Activated CD8-positive, alpha-beta memory T cell treated with anti-CD3 and anti-CD28 coated beads, Interleukin-2, amount 50 U/mL, for 24 hours (primary cell): ENCODE results near the gene TEN1.
"Not testable (repeated sequence)": the region's sequence is repeated elsewhere in the genome, so short reads cannot be mapped to it uniquely, and the experiment has no call there.

Experiments
- DNase-seq: peaks from one replicate; pipeline ENCODE4 v3.0.0-alpha.2; 2020; ENCODE audit errors: extremely low read depth

Gene TEN1

DNA sequence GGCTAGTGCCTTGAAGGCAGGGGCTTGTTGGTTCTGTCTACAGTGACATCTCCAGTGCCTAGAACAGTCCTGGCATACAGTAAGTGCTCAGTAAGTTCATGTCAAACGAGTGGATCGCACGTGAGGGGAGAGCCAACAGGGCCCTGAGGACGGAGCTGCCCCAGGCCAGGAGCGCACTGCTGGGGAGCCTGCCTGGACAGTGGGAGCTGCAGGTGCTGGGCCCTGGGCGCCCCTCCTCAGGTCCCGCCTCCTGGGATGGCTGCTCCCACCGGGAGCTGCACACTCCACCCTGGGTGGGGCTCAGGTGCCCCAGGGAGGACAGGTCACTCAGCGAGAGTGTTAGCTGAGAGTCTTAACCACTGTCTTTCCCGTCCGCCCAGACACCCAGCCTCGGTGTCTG, 46.3 kb downstream of the TEN1 start:
- no peak for DNase-seq

DNA sequence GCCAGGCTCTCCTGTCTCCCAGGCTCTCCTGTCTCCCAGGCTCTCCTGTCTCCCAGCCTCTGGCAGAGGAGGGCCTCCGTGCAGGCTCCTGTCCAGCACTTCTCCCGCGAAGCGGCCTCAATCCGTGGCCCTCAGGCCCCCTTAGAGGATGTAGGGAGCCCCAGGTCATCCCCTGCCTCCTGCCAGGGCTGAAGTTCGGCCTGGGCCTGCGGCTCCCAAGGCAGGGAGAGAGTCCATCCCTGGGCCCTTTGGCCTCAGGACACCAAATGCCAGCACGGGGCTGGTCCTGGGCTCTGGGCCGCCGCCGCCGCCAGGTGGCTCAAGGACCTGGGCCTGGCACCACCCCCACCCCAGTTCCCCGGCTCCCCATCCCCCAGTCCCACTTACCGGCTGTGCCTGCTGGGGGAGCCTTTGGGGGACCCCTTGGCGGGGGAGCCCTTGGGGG, 47.7 kb downstream of the TEN1 start:
- DNase-seq = no peak

DNA sequence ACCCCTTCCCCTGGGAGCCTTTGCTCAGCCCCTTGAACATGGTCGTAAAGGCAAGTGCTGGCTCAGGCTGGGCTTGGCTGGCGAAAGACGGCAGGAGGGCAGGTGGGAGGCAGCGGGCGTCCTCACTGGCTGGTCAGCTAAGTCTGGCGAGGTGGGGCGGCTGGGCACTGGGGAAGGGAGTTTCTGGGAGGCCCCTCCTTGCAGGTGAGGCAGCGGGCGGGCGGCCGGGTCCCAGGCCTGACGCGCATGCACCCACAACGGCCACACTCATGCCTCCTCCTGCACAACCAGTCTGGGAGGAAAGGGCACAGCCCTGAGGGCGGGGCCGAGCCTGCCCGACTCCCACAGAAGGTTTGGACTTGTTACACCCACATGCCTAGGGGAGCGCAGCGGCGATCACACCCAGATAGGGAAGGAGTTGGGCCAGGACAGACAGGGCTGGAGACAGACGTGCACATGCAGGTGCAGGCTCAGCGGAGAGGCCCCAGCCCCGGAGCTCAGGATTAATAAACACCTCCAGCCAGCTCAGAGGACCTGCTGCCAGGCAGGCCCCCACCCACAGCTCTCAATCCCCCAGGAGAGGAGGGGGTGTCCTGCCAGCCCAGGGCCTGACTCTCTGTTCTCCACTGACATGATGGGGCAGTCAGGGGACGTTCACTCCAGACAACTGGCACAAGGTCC, 48.3 kb downstream of the TEN1 start, which contains the start of gene EVPL:
Gene EVPL, minus strand, starts transcription at position 148 of the 681 bp plus-strand sequence. Its CDS starts 108 bp downstream, at position 40.
- no peak for DNase-seq

DNA sequence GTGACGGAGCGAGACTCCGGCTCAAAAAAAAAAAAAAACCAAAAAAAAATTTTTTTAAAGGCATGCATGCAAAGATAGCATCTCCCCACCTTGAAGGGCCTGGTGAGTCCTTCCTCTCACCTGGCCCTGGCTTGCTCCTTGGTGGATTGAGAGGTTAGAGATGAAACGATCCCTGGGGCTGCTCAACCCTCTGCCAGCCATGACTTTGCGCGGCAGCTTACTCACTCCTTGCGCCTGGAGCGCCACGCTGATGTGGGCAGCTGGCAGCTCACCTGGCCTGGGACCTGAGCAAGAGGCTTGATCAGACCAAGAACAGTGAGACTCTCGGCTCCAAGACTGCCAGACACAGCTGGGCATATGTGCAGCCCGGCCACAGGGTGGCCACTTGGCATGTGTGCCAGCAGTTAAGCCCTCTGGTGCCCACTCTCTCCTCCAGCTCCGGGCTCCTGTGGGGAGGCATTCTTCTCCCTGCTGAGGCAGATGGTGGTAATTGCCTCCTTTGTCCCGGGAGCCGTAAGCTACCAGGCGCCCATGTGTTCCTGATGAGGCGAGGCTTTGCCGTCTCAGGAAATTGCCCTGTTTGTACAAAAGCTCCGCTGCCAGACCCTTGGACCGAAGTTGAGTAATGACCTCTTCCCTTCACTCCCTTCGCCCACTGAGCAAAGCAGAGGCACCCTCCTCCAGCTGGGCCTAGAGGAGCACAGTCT, 53.2 kb downstream of the TEN1 start:
- no peak for DNase-seq

DNA sequence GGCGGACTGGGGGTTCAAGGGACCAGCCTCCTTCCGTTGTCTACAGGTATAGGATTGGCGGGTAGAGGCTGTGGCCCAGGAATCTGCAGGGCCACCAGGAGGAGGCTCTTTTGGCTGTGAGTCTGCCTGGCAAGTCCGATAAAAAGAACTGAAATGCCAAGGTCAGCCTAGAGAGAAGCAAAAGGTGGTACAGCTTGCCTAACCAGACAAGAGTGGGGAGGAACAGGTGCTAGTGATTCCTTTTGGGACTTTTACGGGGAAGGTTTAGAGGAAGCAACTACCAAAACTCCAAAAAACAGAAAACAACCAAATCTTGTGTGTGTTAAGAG, 53.7 kb downstream of the TEN1 start:
- DNase-seq = no peak

DNA sequence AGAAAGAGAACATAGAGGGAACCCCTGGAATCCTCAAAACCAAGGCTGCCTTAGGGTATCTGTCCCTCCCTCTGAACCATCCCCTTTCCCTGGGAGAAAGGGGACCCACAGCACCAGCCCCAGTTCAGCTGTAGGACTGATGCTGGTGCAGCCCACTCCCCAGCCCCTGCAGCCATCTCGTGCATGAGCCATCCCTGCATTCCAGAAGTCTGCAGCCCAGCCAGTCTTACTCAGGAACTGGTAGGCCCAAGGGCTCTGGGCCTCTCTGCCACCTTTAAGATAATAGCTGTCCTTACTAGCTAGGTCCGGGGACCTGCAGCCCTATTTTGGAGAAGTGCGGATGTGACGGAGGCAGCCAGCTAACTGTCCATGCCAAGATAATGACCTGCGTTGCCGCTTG, 54.1 kb downstream of the TEN1 start:
- no peak for DNase-seq

DNA sequence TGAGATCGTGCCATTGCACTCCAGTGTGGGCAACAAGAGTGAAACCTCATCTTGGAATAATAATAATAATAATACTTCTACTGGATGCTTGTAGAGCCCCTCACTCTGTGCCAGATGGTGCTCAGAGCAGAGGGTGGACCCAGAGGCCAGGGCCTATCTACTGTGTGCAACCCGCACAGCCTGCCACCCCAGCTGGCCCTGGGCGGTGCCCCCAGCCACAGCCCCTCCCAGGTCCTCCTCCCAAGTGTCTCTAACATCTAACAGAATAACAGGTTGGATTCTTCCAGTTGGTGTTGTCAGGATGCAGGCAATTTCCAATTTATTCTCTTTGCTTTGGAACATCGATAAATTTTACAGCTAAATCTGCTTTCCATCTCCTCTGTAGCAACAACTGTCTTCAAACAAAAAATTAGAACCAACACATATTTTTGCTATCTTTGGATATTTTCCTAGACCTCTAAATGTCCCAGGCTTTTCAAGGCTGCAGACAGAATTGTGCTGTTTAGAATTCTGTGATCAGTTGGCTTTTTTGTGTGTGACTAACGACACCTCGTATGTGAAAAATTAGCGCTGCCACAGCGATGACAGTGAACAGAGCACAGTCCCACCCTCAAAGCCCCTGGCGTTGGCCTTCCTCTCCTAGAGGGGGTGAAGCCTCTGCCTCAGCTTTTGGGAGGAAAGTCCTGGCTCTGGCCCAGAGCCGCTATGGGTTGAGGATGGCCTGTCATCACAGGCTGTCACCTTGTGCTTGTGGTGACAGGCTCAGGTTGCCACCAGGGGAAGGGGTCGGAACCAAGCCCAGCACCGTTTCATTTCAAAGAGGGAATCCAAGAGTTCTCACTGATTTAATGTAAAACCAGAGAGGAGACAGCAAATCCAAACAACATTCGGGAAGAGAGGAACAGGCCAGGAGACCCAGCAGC, 55.6 kb downstream of the TEN1 start:
- no peak for DNase-seq

DNA sequence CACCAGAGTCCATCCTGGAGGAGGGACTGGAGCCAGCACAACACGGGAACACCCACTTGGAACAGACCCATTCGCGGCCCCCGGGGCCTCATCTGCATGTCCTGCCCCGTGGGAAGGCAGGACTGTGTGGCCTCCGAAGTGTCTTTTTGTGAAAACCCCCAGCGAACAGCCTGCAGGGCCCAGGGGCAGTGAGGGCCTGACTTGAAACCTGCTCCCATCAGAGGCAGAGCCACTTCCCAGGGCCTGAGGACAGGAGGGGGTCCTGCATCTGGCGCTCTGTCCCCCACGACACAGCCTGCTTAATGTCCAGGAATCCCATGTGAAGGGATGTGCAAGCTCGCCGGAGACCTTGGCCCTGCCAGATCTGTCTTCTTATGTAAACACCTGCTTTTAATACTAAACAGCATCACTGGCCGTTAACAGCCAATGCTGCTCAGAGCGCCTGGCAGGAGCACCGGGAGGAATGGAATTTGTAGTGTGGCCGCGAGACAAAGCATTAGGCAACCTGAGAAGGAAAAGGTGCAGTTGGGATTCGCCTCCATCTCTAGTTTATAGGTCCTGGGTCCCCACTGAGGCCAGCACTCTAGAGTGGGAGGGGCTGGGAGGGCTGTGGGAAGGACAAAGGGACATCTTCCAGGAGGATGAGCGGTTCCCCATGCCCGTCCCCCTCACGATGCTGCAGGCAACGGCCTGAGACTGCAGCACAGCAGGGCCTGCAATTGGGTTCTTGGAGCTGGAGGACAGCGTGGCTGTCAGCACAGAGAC, 57.6 kb downstream of the TEN1 start:
- DNase-seq = no peak

DNA sequence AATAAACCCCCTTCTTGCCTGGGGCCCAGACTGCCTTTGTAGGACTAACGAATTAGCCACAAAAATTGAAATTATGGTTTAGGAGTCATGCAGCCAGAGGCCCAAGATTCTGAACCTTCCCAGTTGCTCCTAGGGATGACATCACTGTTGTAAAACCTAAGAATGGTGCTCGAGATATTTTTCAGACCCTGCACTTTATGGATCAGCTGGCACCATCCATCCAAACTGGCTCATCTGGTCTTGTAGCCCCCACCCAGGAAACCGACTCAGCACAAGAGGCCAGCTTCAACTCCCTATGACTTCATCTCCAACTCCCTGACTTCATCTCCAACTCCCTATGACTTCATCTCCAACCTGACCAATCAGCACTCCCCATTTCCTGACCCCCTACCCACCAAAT, 59.0 kb downstream of the TEN1 start:
- no peak for DNase-seq

DNA sequence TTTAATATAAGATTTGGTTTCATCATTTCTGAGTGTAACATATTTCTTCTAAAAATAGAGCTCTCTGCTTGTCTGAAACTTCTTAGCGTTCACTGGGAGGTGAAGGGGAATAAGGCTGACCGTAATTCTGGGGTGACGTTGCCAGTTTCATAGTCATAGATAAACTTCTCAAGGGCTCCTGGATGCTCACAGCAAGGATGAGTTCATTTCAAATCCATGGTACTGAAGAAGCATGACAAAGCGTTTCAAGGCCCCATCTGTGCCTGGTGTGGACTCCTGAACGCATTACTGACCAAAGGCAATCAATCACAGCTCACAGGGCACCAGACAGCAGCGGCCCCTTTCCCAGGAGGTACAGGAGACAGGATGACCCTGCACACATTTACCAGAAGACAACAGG, 60.1 kb downstream of the TEN1 start:
- DNase-seq = no peak

DNA sequence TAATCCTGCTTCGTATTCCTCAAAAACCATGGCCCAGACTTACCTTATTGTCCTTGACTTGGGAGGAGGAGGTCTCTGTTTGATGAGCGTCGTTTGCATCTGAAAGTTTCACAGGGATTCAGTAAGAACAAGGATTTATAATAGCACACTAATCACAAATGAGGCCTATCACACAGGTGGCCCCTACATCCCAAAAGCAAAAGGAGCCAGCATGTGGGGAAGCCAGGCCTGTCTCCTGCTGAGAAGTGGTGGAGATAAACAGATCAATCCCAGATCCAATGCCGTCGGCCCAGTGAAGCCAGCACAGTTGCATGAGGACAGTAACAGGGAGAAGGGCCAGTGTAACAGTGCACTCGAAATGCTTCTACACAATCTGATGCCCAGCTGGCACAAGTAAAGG, 61.3 kb downstream of the TEN1 start:
- no peak for DNase-seq

DNA sequence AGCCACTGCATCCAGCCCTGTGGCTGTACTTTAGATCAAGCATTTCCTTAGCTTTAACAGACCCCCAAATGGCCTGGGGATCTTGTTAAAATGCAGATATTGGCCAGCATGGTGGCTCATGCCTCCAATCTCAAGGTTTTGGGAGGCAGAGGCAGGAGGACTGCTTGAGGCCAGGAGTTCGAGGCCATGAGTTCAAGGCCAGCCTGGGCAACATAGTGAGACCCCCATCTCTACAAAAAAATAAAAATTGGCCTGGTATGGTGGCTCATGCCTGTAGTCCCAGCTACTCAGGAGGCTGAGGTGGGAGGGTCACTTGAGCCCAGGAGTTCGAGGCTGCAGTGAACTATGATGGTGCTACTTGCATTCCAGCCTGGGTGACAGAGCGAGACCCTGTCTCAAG, 63.8 kb downstream of the TEN1 start:
- not testable (repeated sequence) for DNase-seq

DNA sequence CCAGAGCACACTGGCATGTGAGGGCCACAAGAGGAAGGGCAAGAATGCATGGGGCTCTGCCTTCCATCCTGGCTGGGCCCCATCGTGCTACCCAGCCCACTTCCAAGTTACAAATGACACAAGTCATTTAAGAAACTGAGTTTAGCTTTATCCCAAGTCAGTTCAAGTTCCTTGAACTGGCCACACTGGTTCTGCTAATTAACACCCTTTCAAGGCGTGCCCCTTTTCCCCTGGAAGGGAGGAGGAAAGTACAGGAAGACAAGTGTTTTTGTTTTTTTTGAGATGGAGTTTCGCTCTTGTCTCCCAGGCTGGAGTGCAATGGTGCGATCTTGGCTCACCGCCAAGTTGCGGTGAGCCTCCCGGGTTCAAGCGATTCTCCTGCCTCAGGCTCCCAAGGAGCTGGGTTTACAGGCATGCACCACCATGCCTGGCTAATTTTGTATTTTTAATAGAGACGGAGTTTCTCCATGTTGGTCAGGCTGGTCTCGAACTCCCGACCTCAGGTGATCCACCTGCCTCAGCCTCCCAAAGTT, 65.5 kb downstream of the TEN1 start:
- DNase-seq = not testable (repeated sequence)

DNA sequence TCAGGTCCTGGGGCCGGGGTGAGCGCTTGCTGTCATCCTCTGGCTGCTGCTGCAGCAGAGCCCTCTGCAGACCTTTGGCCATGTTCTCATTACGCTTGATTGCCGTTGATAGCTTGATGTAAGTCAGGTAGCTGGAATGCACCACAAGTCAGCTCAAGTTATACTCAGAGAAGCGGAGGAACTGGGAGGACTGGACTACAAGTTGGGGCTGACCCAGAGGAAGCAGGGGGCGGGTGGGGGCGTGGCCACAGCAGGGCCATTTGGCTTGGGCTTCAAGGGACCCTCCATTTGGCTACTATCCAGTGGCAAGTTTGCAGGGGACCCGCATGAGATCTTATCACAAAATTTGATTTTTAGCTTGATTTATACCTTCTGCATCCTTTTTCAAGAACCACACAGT, 67.0 kb downstream of the TEN1 start:
- no peak for DNase-seq

DNA sequence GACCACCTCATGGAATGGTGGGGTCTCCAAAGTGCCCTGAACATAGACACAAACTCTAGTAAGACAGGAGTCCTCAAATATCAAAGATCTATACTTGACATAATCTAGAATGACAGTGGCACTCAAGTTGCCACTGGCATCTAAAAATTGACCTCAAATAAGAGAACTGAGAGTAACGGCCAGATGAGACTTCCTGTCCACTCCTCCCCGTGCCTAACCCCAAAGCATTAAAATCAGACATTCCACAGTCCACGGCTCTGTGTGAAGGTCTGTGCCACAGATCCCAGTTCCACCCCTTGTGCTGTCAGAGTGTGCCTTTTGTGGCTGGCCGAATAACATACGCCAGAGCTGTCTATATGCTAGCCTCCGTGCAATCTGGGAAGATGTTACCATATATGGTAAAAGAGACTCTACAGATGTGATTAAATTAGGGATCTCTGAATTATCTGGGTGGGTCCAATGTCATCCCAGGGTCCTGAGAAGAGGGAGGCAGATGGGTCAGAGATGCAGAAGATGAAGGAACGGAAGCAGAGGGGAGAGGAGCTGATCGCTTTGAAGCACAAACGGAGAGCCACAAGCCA, 69.1 kb downstream of the TEN1 start:
- no peak for DNase-seq

DNA sequence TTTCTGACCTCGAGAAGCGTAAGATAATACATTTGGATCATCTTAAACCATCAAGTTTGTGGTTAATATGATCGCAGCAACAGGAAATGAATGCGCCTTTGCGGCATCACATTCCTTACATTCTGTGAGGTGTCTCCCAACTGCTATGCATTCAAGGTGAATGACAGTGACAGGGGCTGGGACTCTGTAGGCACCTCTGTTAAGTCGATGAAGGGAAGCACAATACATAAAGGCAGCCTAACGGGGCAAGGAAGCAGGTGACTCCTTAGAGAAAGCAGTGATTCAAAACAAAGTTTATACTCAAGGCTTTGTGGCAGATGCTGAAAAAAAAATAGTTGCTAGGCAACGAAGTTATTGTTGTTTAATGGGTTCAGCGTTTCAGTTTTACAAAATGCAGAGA, 69.7 kb downstream of the TEN1 start:
- DNase-seq = no peak

DNA sequence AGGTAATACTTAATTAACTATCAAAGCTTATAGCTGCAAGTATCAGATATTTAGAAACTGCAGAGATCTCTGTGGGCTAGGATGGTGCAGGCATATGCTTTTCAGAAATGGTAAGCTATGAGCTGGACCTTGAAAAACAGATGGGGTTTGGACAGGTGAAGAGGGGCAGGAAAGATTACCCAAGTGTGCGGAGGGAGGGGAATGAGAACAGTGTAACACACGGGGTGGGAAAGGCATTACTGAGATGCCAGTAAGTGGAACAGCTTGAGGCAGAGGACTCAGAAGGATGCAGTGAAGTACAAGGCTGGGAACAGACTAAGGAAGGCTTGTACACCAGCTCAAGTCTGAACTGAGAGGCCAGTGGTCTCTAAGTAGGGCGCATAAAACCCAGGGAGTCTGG, 70.2 kb downstream of the TEN1 start:
- DNase-seq = no peak

DNA sequence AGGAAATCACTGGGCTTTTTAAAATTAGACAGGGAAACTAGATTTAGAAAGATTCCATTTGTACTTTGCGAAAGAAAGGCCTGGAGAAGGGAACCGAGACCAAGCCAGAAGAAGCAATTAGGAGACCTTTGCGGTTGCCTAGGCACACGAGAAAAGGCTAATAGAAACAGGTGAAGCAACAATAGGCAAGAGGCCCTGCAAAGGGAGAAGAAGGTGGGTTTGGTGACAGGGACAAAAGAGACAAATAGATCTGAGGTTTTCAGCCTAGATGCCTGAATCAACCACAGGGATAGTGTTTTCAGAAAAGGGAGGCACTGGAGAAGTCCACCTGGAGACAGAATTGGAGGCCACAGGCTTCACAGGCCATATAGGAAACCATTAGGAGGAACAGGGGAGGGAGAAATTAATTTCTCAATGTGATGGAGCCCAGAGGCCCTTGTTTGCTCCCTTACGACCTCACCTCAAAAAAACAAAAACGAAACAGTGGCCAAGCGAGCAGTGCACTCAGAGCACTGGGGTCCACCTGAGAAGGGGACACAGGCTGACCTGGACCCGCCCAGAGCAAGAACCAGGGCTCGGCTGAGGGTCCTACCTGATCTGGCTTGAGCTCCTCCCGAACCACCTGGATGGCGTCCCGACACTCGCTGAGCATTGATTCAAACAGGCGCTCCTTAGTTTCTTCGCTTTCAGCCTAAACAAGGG, 70.9 kb downstream of the TEN1 start:
- DNase-seq = no peak
